HG02943 (cell line): ENCODE data around the gene FBXO34.

Source experiments
- ATAC-seq: cut with Tn5 transposase; IDR thresholded peaks from one replicate; pipeline ENCODE4 v1.9.1; 2021; ENCODE audit warnings: mild to moderate bottlenecking, low read depth, moderate library complexity; ENCODE audit not compliant: unreplicated experiment

The FBXO34 gene

GRCh38 chr14:55271572-55272298 lies 514 bp downstream of the FBXO34 start:
- ATAC-seq: peak; percentile 41

GRCh38 chr14:55272387-55272786 lies 1.2 kb downstream of the FBXO34 start:
- no peak for ATAC-seq

GRCh38 chr14:55272922-55273321 lies 1.7 kb downstream of the FBXO34 start:
- no peak for ATAC-seq

DNA sequence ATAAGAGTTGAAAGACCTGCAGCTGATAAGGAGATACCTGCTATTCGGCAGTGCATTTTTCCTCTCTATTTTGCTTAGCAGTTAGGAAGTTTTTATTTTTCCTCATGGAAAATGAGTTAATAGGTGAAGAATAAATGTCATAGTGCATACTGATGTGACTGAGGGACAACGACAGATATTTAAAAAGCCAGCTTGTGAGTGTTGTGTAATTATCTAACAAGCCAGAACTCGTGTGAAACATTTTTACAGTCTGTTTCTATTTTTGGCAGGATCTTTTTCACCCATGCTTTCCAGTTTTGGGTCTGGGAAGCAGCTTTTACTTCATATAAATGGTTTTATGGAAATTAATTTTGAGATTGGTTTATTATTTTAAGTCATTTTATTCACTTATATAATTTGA lies 2.9 kb downstream of the FBXO34 start:
- no peak for ATAC-seq

GRCh38 chr14:55274751-55275150 lies 3.5 kb downstream of the FBXO34 start:
- ATAC-seq: no peak

GRCh38 chr14:55276736-55277135 lies 5.5 kb downstream of the FBXO34 start:
- ATAC-seq: no peak

- ATAC-seq: peak; percentile 92
Observed at GRCh38 chr14:55277972-55278740, 6.9 kb downstream of the FBXO34 start.

GRCh38 chr14:55279384-55279783 lies 8.2 kb downstream of the FBXO34 start:
- no peak for ATAC-seq

DNA sequence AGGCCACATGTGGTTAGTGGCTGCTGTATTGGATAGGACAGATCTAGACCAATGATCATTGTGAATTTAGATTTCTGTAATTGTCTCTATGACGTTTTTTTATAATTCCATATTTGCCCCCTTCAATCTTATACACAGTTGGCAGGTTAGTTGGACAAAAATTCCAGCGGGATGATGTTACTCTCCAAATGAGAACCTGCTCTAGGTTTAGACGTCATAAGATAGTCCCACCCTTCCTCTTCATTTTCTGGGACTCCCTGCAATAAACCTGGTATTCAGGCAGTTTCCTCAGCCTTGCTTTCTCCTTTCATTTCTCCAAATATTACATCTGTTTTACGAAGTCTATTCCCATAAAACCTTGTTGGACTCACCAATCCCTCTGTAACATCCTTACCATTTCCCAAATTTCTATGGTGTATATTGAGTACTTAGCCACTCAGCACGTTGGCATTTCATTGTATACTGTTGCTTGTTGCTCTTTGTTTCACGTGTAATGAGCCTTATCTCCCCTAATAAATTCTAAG lies 10.2 kb downstream of the FBXO34 start:
- ATAC-seq: no peak

DNA sequence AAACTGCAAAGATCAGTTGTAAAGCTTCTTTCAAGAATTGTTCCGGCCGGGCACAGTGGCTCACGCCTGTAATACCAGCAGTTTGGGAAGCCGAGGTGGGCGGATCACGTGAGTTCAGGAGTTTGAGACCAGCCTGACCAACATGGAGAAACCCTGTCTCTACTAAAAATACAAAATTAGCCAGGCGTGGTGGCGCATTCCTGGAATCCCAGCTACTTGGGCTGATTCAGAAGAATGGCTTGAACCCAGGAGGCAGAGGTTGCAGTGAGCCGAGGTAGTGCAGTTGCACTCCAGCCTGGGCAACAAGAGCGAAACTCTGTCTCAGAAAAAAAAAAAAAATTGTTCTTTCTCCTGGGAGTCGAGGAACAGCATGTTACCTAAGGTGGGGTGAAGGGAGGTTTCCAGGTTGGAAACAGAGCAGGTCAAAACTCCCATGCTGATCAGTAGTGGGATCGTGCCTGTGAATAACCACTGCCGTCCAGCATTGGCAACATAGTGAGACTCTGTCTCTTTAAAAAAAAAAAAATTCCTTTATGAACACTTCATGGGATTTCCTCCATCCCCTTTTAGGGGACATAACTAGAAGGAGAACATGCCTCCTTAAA lies 13.9 kb downstream of the FBXO34 start:
- no peak for ATAC-seq

DNA sequence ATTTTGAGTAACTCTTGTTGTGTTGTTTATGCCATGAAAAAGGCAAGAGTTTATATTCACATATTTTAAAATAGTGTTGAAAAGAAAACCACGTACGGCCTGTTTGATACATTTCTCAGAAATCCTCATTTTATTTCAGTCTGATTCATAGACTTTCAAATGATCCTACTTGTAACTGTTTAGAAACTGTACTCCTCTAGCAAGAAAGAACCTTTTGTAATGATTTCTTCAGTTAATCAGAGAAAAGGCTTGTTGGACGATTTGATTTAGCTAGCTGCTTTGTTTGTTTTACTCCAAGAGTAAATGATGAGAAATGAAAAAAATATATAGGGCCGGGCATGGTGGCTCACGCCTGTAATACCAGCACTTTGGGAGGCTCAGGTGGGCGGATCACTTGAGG lies 17.2 kb downstream of the FBXO34 start:
- ATAC-seq: no peak

GRCh38 chr14:55291480-55292081 lies 20.4 kb downstream of the FBXO34 start:
- no peak for ATAC-seq

DNA sequence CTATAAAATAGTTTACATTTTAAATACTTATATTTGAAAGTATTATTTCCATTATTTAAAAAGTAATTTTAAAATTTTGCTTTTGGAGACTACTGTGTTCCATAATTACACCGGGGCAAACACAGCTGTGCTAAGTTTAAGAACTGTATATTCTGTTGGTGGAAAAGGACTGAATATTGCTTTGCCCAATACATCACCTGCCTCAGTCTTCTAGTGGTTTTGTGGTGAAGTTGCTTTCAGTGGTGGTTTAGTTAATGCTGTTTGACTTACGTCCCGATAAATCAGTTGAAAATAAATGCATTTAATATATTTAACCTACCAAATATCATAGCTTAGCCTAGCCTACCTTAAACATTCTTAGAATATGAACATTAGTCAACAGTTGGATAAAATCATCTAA lies 23.4 kb downstream of the FBXO34 start:
- no peak for ATAC-seq

GRCh38 chr14:55297611-55298499 lies 26.6 kb downstream of the FBXO34 start:
- no peak for ATAC-seq

GRCh38 chr14:55298500-55298822 lies 27.2 kb downstream of the FBXO34 start:
- ATAC-seq: no peak

GRCh38 chr14:55301437-55302121 lies 30.4 kb downstream of the FBXO34 start:
- no peak for ATAC-seq

DNA sequence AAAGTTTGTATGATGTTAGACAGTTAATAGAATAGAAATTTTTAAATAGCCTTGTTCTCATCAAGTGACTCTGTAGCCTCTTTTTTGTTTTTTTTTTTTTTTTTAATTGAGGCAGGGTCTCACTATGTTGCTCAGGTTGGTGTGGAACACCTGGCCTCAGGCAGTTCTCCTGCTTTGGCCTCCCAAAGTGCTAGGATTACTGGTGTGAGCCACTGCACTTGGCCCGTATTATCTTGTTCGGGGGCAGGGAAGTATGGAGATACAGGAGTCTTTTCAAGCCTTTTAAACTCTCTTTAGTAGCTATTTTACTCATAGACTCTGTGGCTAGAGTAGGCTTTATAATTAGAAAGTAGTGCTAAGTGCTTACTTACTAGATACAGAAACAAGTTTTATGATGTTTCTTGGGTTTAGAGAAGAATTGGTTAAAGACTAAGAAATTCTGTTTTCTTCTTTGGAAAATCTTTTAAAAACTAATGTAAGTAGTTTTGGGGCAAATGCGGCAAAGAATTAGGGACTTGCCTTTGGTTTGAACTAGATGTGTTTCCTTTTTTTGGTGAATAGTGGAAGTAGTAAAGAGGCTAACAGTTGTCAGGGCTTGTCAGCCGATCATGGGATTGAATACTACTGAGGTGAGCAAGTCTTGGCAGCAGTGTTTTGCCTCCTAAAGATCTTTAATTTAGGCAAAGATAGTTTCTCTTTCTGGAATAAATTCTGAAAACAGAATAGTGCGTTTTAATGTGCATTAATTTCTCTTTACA lies 31.3 kb downstream of the FBXO34 start:
- no peak for ATAC-seq

- no peak for ATAC-seq
Observed at GRCh38 chr14:55303125-55303499, 31.9 kb downstream of the FBXO34 start.

DNA sequence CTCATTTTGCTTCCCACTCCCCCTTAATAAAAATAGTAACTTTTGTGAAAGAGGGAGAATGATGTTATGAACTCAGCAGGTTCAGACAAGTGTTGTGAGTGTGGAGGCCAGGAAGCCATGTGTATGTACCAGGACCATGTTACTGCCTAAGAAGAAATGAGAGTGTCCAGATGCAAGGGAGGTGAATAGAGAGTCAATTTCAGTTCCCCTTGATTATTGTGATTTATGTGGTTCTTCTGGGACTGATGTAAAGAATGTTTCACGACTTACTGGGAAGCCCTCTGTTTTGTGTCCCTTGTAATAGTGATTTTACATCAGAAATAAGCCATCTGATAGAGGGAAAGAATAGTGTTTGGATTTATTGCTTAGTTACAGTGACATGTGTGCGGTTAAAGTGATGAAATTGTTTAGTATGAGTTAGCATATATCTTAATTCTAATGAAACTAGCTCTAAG lies 32.5 kb downstream of the FBXO34 start:
- no peak for ATAC-seq
